ENCODE results near the gene LYST.
"Not testable (repeated sequence)": the region's sequence is repeated elsewhere in the genome, so short reads cannot be mapped to it uniquely, and the experiment has no call there.

The LYST gene

GRCh38 chr1:235757587-235758096 lies 109.1 kb downstream of the LYST start:
- no peak for FAIRE-seq

GRCh38 chr1:235754186-235754585 lies 112.5 kb downstream of the LYST start:
- not testable (repeated sequence) for FAIRE-seq

GRCh38 chr1:235749755-235750300 lies 116.9 kb downstream of the LYST start:
- no peak for FAIRE-seq

- FAIRE-seq: no peak
Observed at GRCh38 chr1:235748747-235749146, 118.0 kb downstream of the LYST start.

- FAIRE-seq: no peak
Observed at GRCh38 chr1:235746245-235746644, 120.5 kb downstream of the LYST start.

GRCh38 chr1:235745503-235746136 lies 121.1 kb downstream of the LYST start:
- FAIRE-seq: no peak

- no peak for FAIRE-seq
Observed at GRCh38 chr1:235742914-235743599, 123.6 kb downstream of the LYST start.

GRCh38 chr1:235741294-235741693 lies 125.4 kb downstream of the LYST start:
- no peak for FAIRE-seq

- FAIRE-seq: no peak
Observed at GRCh38 chr1:235739631-235740030, 127.1 kb downstream of the LYST start.

- no peak for FAIRE-seq
Observed at GRCh38 chr1:235739124-235739523, 127.6 kb downstream of the LYST start.

- no peak for FAIRE-seq
Observed at GRCh38 chr1:235737751-235738150, 129.0 kb downstream of the LYST start.

- no peak for FAIRE-seq
Observed at GRCh38 chr1:235736263-235736662, 130.4 kb downstream of the LYST start.

GRCh38 chr1:235735621-235736020 lies 131.1 kb downstream of the LYST start:
- FAIRE-seq: no peak

- FAIRE-seq: peak; percentile 58
Observed at GRCh38 chr1:235734335-235734734, 132.4 kb downstream of the LYST start.

GRCh38 chr1:235730007-235730406 lies 136.7 kb downstream of the LYST start:
- peak; percentile 41 for FAIRE-seq

GRCh38 chr1:235726557-235726956 lies 140.1 kb downstream of the LYST start:
- FAIRE-seq: no peak

- FAIRE-seq: no peak
Observed at GRCh38 chr1:235725434-235725833, 141.3 kb downstream of the LYST start.

- FAIRE-seq: no peak
Observed at GRCh38 chr1:235724730-235725129, 142.0 kb downstream of the LYST start.

- no peak for FAIRE-seq
Observed at GRCh38 chr1:235722858-235723257, 143.8 kb downstream of the LYST start.

GRCh38 chr1:235721982-235722381 lies 144.7 kb downstream of the LYST start:
- no peak for FAIRE-seq

GRCh38 chr1:235720544-235720943 lies 146.2 kb downstream of the LYST start:
- FAIRE-seq: no peak

GRCh38 chr1:235714205-235714897 lies 152.4 kb downstream of the LYST start:
- FAIRE-seq: no peak

- FAIRE-seq: no peak
Observed at GRCh38 chr1:235712812-235713211, 153.9 kb downstream of the LYST start.

GRCh38 chr1:235710687-235711086 lies 156.0 kb downstream of the LYST start:
- no peak for FAIRE-seq
